Neural progenitor cell (in vitro differentiated cells): ENCODE measurements around the gene GSK3A. TPM values are rescaled to one million over a fixed set of nuclear protein-coding genes. Genes with fewer than 3 reads are reported as not detected.

Experiments
- DNase-seq: peaks from one replicate; pipeline ENCODE4 v3.0.0-alpha.2; 2016; ENCODE audit warnings: low spot score
- H2AFZ ChIP-seq: fragments of 200-600 bp; sonication (generic); replicated peaks from 2 replicates; pipeline ENCODE4 v1.6.1; 2016; ENCODE audit warnings: antibody characterized with exemption
- H3F3A ChIP-seq: fragments of 200-600 bp; sonication (generic); 2 replicates; pipeline ENCODE4 v1.6.1; 2016; ENCODE audit warnings: antibody characterized with exemption, low read depth
- H3K27ac ChIP-seq: fragments of 200-600 bp; sonication (generic); 2 replicates; pipeline ENCODE4 v1.5.1; 2016; ENCODE audit warnings: mild to moderate bottlenecking
- H3K27me3 ChIP-seq: fragments of 200-600 bp; sonication (generic); 2 replicates; pipeline ENCODE4 v1.6.1; 2016; ENCODE audit warnings: mild to moderate bottlenecking, moderate library complexity
- H3K36me3 ChIP-seq: fragments of 200-600 bp; sonication (generic); 2 replicates; pipeline ENCODE4 v1.5.1; 2016
- H3K4me1 ChIP-seq: fragments of 200-600 bp; sonication (generic); 2 replicates; pipeline ENCODE4 v1.6.1; 2016; ENCODE audit warnings: mixed run types
- H3K4me2 ChIP-seq: fragments of 200-600 bp; sonication (generic); 2 replicates; pipeline ENCODE4 v1.6.1; 2016
- H3K4me3 ChIP-seq: fragments of 200-600 bp; sonication (generic); 2 replicates; pipeline ENCODE4 v1.5.1; 2016
- H3K79me2 ChIP-seq: fragments of 200-600 bp; sonication (generic); 2 replicates; pipeline ENCODE4 v1.6.1; 2016; ENCODE audit warnings: low read depth
- H3K9ac ChIP-seq: fragments of 200-600 bp; sonication (generic); 2 replicates; pipeline ENCODE4 v1.6.1; 2016
- H3K9me3 ChIP-seq: fragments of 200-600 bp; sonication (generic); 2 replicates; pipeline ENCODE4 v1.5.1; 2016; ENCODE audit warnings: low read depth
- H4K20me1 ChIP-seq: fragments of 200-600 bp; sonication (generic); 2 replicates; pipeline ENCODE4 v1.6.1; 2016; ENCODE audit warnings: low read depth
- H3K27ac Mint-ChIP-seq: 3 replicates; pipeline ENCODE4 v1.8.0; 2021; ENCODE audit warnings: mixed read lengths
- H3K27me3 Mint-ChIP-seq: 2 replicates; pipeline ENCODE4 v1.8.0; 2022; ENCODE audit warnings: low read depth, mild to moderate bottlenecking, inconsistent platforms, moderate library complexity, mixed read lengths; ENCODE audit not compliant: insufficient read depth
- H3K36me3 Mint-ChIP-seq: 3 replicates; pipeline ENCODE4 v1.8.0; 2021; ENCODE audit warnings: mixed read lengths
- H3K4me1 Mint-ChIP-seq: 3 replicates; pipeline ENCODE4 v1.8.0; 2021; ENCODE audit warnings: mixed read lengths
- H3K4me3 Mint-ChIP-seq: 3 replicates; pipeline ENCODE4 v1.8.0; 2021; ENCODE audit warnings: mild to moderate bottlenecking, moderate library complexity, mixed read lengths
- H3K9me3 Mint-ChIP-seq: 3 replicates; pipeline ENCODE4 v1.8.0; 2020; ENCODE audit warnings: mixed read lengths
- CTCF ChIP-seq: fragments of 200-600 bp; sonication (generic); IDR thresholded peaks from 2 replicates; pipeline ENCODE4 v1.5.1; 2017; ENCODE audit warnings: antibody characterized with exemption, mild to moderate bottlenecking
- EZH2 ChIP-seq: fragments of 200-600 bp; sonication (generic); IDR thresholded peaks from 2 replicates; pipeline ENCODE4 v1.6.1; 2017; ENCODE audit warnings: antibody characterized with exemption, mild to moderate bottlenecking, moderate library complexity
- EZH2phosphoT487 ChIP-seq: fragments of 200-600 bp; sonication (generic); IDR thresholded peaks from 2 replicates; pipeline ENCODE4 v1.6.1; 2017; ENCODE audit warnings: antibody characterized with exemption
- total RNA-seq: library from RNA; depleted of rRNA; stranded (reverse); fragments of >200 nt; gene quantifications from 2 replicates; pipeline ENCODE4 v1.2.3, GENCODE V29; 2015; ENCODE audit warnings: low replicate concordance

GSK3A gene
- total RNA-seq, 1 donor from 2014 or later = 22.5 TPM

- H3K9me3 ChIP-seq = no peaks in the 10 kb centered on the region
- Mint-ChIP-seq H3K4me1 (peaks cover 8% of the 10 kb centered on the region), H3K36me3 (peaks cover 38% of the 10 kb centered on the region), H3K9me3 (no peaks in the 10 kb centered on the region), H3K4me3 (no peak overlapping the region), H3K27me3 (peaks cover 3% of the 10 kb centered on the region), H3K27ac (no peak overlapping the region)
- H3K9ac ChIP-seq = no peak overlapping the region
- no peak overlapping the region for H2AFZ ChIP-seq
- no peak overlapping the region for H3K27ac ChIP-seq
- no peaks in the 10 kb centered on the region for H3K27me3 ChIP-seq
- H3K4me3 ChIP-seq = no peak overlapping the region
- H3K4me2 ChIP-seq = no peak overlapping the region
- peaks cover 74% of the 10 kb centered on the region for H4K20me1 ChIP-seq
- peaks cover 8% of the 10 kb centered on the region for H3F3A ChIP-seq
- no peaks in the 10 kb centered on the region for H3K4me1 ChIP-seq
- peaks cover 4% of the 10 kb centered on the region for H3K79me2 ChIP-seq
- H3K36me3 ChIP-seq = no peaks in the 10 kb centered on the region
- no peak for TF ChIP-seq CTCF
- no peak for TF ChIP-seq EZH2
- TF ChIP-seq EZH2phosphoT487 = no peak
- DNase-seq = no peak
These were observed 8.6 kb downstream of the GSK3A start for GRCh38 chr19:42233678-42234292.

GRCh38 chr19:42233106-42233505, 9.3 kb downstream of the GSK3A start:
- no peaks in the 10 kb centered on the region for H3K36me3 ChIP-seq
- H3K9me3 Mint-ChIP-seq = no peaks in the 10 kb centered on the region
- H3K4me3 ChIP-seq = no peak overlapping the region
- no peak overlapping the region for H2AFZ ChIP-seq
- H3K27ac Mint-ChIP-seq = no peak overlapping the region
- H3K36me3 Mint-ChIP-seq = peaks cover 39% of the 10 kb centered on the region
- H3K4me1 ChIP-seq = no peaks in the 10 kb centered on the region
- H3K79me2 ChIP-seq = peaks cover 3% of the 10 kb centered on the region
- no peak overlapping the region for H3K4me2 ChIP-seq
- H3K9me3 ChIP-seq = no peaks in the 10 kb centered on the region
- no peak overlapping the region for H3K4me3 Mint-ChIP-seq
- H3K4me1 Mint-ChIP-seq = peaks cover 8% of the 10 kb centered on the region
- H3K27ac ChIP-seq = no peak overlapping the region
- H4K20me1 ChIP-seq = peaks cover 78% of the 10 kb centered on the region
- no peaks in the 10 kb centered on the region for H3K27me3 ChIP-seq
- TF ChIP-seq EZH2phosphoT487 = no peak
- no peak for TF ChIP-seq EZH2
- no peak for TF ChIP-seq CTCF
- H3K9ac ChIP-seq = no peak overlapping the region
- DNase-seq = no peak
- peaks cover 3% of the 10 kb centered on the region for H3K27me3 Mint-ChIP-seq
- H3F3A ChIP-seq = peaks cover 8% of the 10 kb centered on the region

GRCh38 chr19:42232435-42232834, 10.0 kb downstream of the GSK3A start:
- H3K4me2 ChIP-seq = no peak overlapping the region
- Mint-ChIP-seq H3K27me3 (peaks cover 3% of the 10 kb centered on the region), H3K36me3 (peaks cover 42% of the 10 kb centered on the region), H3K27ac (no peak overlapping the region), H3K9me3 (no peaks in the 10 kb centered on the region), H3K4me1 (peaks cover 8% of the 10 kb centered on the region), H3K4me3 (no peak overlapping the region)
- peaks cover 78% of the 10 kb centered on the region for H4K20me1 ChIP-seq
- TF ChIP-seq CTCF (no peak), EZH2 (no peak), EZH2phosphoT487 (no peak)
- H3K4me3 ChIP-seq = no peak overlapping the region
- no peak overlapping the region for H3K9ac ChIP-seq
- H3K9me3 ChIP-seq = no peaks in the 10 kb centered on the region
- no peaks in the 10 kb centered on the region for H3K79me2 ChIP-seq
- no peak overlapping the region for H3K27ac ChIP-seq
- H3K27me3 ChIP-seq = no peaks in the 10 kb centered on the region
- no peak overlapping the region for H2AFZ ChIP-seq
- no peaks in the 10 kb centered on the region for H3K36me3 ChIP-seq
- peaks cover 8% of the 10 kb centered on the region for H3F3A ChIP-seq
- no peaks in the 10 kb centered on the region for H3K4me1 ChIP-seq
- no peak for DNase-seq
